Astrocyte (in vitro differentiated cells and primary cell): ENCODE data around the gene MAEA.

ENCODE experiments used
- EZH2 ChIP-seq: IDR thresholded peaks from 2 replicates; pipeline ENCODE4 v1.6.1; 2012; ENCODE audit warnings: mild to moderate bottlenecking, low read length, inconsistent platforms; ENCODE audit not compliant: insufficient read depth
- TF ChIP-seq, protein P1 (sequence below): IDR thresholded peaks from 2 replicates; pipeline ENCODE4 v1.5.1; 2011; ENCODE audit warnings: low read depth, mild to moderate bottlenecking, inconsistent platforms, low read length, moderate library complexity; ENCODE audit not compliant: insufficient read depth

GRCh38 chr4:1375051-1375721, 85.5 kb downstream of the MAEA start:
- TF ChIP-seq, protein P1, sequence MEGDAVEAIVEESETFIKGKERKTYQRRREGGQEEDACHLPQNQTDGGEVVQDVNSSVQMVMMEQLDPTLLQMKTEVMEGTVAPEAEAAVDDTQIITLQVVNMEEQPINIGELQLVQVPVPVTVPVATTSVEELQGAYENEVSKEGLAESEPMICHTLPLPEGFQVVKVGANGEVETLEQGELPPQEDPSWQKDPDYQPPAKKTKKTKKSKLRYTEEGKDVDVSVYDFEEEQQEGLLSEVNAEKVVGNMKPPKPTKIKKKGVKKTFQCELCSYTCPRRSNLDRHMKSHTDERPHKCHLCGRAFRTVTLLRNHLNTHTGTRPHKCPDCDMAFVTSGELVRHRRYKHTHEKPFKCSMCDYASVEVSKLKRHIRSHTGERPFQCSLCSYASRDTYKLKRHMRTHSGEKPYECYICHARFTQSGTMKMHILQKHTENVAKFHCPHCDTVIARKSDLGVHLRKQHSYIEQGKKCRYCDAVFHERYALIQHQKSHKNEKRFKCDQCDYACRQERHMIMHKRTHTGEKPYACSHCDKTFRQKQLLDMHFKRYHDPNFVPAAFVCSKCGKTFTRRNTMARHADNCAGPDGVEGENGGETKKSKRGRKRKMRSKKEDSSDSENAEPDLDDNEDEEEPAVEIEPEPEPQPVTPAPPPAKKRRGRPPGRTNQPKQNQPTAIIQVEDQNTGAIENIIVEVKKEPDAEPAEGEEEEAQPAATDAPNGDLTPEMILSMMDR: no peak
- no peak for TF ChIP-seq EZH2
